OCI-LY1 (cell line): Measurements from ENCODE around the gene ATP13A5.

Experiments
- H2AFZ ChIP-seq: fragments of 200-600 bp; sonication (generic), shearing (Covaris generic); 2 replicates; pipeline ENCODE4 v1.6.0; 2014; ENCODE audit warnings: antibody characterized with exemption, mild to moderate bottlenecking, low read length
- H3F3A ChIP-seq: fragments of 200-600 bp; sonication (generic), shearing (Covaris generic); 2 replicates; pipeline ENCODE4 v1.6.0; 2014; ENCODE audit warnings: mild to moderate bottlenecking, antibody characterized with exemption, low read length, moderate library complexity; ENCODE audit not compliant: insufficient read depth
- H3K27ac ChIP-seq: fragments of 200-600 bp; sonication (generic); 2 replicates; pipeline ENCODE4 v1.5.1; 2014; ENCODE audit warnings: low read length, mixed run types, mild to moderate bottlenecking, low read depth; ENCODE audit not compliant: poor library complexity, severe bottlenecking
- H3K27me3 ChIP-seq: fragments of 200-600 bp; sonication (generic); 2 replicates; pipeline ENCODE4 v1.6.0; 2014; ENCODE audit warnings: antibody characterized with exemption, mild to moderate bottlenecking, low read length, moderate library complexity; ENCODE audit not compliant: insufficient read depth
- H3K36me3 ChIP-seq: fragments of 200-600 bp; sonication (generic); 2 replicates; pipeline ENCODE4 v1.6.1; 2014; ENCODE audit warnings: mild to moderate bottlenecking, antibody characterized with exemption, low read length, moderate library complexity, mixed read lengths; ENCODE audit not compliant: insufficient read depth
- H3K4me1 ChIP-seq: fragments of 200-600 bp; sonication (generic); 2 replicates; pipeline ENCODE4 v1.5.1; 2014; ENCODE audit warnings: mild to moderate bottlenecking, low read length, moderate library complexity; ENCODE audit not compliant: insufficient read depth, severe bottlenecking
- H3K4me2 ChIP-seq: fragments of 200-600 bp; sonication (generic), shearing (Covaris generic); 2 replicates; pipeline ENCODE4 v1.6.1; 2014; ENCODE audit warnings: low read length
- H3K4me3 ChIP-seq: fragments of 200-600 bp; sonication (generic); 2 replicates; pipeline ENCODE4 v1.5.1; 2014; ENCODE audit warnings: low read length, low read depth, mild to moderate bottlenecking, mixed read lengths; ENCODE audit not compliant: poor library complexity, severe bottlenecking
- H3K79me2 ChIP-seq: fragments of 200-600 bp; shearing (Covaris generic); 2 replicates; pipeline ENCODE4 v1.6.1; 2016; ENCODE audit warnings: mixed run types, low read length, mixed read lengths; ENCODE audit not compliant: insufficient read depth
- H3K9ac ChIP-seq: fragments of 200-600 bp; sonication (generic), shearing (Covaris generic); 2 replicates; pipeline ENCODE4 v1.6.1; 2014; ENCODE audit warnings: mild to moderate bottlenecking, low read length, mixed read lengths
- H3K9me2 ChIP-seq: fragments of 200-600 bp; sonication (generic), shearing (Covaris generic); 2 replicates; pipeline ENCODE4 v1.6.1; 2014; ENCODE audit warnings: low read depth, mild to moderate bottlenecking, low read length, mixed read lengths
- H3K9me3 ChIP-seq: fragments of 200-600 bp; shearing (Covaris generic); 2 replicates; pipeline ENCODE4 v1.6.1; 2014; ENCODE audit warnings: low read length, mixed read lengths
- H4K20me1 ChIP-seq: fragments of 200-600 bp; sonication (generic), shearing (Covaris generic); 2 replicates; pipeline ENCODE4 v1.6.0; 2016; ENCODE audit warnings: mild to moderate bottlenecking, low read length; ENCODE audit not compliant: insufficient read depth
- EZH2 ChIP-seq: fragments of 200-600 bp; sonication (generic), shearing (Covaris generic); IDR thresholded peaks from 2 replicates; pipeline ENCODE4 v1.8.0; 2017; ENCODE audit warnings: borderline replicate concordance, mixed run types, mild to moderate bottlenecking, antibody characterized with exemption, low read length, moderate library complexity, mixed read lengths
- TF ChIP-seq, protein P1 (sequence below): fragments of 200-600 bp; sonication (generic), shearing (Covaris generic); IDR thresholded peaks from 2 replicates; pipeline ENCODE4 v1.5.1; 2017; ENCODE audit warnings: mild to moderate bottlenecking, antibody characterized with exemption, low read length, moderate library complexity, mixed read lengths

ATP13A5 gene

DNA sequence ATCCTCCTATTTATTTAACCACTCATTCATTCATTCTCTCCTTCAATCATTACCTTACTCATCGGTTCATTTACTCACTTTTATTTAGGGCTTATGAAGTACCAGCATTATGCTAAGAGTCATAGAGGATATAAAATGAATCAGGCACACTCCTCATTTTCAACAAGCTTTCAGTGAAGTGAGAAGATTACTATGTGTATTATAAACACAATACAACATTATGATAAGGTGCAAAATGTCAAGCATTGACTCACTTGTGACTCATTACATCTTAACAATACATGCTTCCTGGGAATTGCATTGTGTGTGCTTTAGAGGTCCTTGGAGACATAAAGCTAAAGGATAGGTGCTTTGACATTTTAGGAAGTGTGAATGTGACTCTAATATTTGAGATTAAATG, 77.1 kb downstream of the ATP13A5 start:
- Histone ChIP-seq H3K4me3 (no peak overlapping the region), H3K79me2 (no peaks in the 10 kb centered on the region), H3K9ac (no peak overlapping the region), H3F3A (no peaks in the 10 kb centered on the region), H2AFZ (no peak overlapping the region), H3K9me2 (no peaks in the 10 kb centered on the region), H3K4me2 (no peak overlapping the region), H3K9me3 (no peaks in the 10 kb centered on the region), H4K20me1 (no peaks in the 10 kb centered on the region), H3K4me1 (no peaks in the 10 kb centered on the region), H3K27ac (no peak overlapping the region), H3K36me3 (no peaks in the 10 kb centered on the region), H3K27me3 (no peaks in the 10 kb centered on the region)
- TF ChIP-seq, protein P1, sequence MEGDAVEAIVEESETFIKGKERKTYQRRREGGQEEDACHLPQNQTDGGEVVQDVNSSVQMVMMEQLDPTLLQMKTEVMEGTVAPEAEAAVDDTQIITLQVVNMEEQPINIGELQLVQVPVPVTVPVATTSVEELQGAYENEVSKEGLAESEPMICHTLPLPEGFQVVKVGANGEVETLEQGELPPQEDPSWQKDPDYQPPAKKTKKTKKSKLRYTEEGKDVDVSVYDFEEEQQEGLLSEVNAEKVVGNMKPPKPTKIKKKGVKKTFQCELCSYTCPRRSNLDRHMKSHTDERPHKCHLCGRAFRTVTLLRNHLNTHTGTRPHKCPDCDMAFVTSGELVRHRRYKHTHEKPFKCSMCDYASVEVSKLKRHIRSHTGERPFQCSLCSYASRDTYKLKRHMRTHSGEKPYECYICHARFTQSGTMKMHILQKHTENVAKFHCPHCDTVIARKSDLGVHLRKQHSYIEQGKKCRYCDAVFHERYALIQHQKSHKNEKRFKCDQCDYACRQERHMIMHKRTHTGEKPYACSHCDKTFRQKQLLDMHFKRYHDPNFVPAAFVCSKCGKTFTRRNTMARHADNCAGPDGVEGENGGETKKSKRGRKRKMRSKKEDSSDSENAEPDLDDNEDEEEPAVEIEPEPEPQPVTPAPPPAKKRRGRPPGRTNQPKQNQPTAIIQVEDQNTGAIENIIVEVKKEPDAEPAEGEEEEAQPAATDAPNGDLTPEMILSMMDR = no peak
- TF ChIP-seq EZH2 = no peak

DNA sequence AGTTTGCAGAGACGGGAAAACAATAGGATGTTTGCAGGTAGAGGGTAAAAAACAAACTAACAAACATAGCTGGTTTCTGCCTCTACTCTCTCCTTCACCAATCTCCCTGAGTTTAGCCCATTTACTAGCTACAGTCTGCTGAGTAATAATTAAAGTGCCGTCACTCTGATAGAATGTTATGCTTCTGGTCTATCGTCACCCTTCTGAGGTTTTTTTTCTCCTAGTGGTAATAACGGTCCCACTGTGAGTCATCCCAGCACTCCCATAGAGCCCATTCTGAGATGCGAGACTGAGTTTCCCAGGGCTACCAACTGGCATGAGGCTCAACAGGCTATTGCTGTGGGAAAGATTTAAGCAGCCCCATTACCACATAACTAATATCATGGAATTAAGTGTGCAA, 81.1 kb downstream of the ATP13A5 start:
- Histone ChIP-seq H4K20me1 (no peaks in the 10 kb centered on the region), H3K4me3 (no peak overlapping the region), H3K36me3 (no peaks in the 10 kb centered on the region), H3K4me2 (no peak overlapping the region), H3F3A (no peaks in the 10 kb centered on the region), H3K4me1 (no peaks in the 10 kb centered on the region), H3K27me3 (no peaks in the 10 kb centered on the region), H3K9ac (no peak overlapping the region), H3K27ac (no peak overlapping the region), H3K9me2 (no peaks in the 10 kb centered on the region), H3K79me2 (no peaks in the 10 kb centered on the region), H3K9me3 (no peaks in the 10 kb centered on the region), H2AFZ (no peak overlapping the region)
- TF ChIP-seq EZH2 = no peak
- TF ChIP-seq, protein P1 = no peak

DNA sequence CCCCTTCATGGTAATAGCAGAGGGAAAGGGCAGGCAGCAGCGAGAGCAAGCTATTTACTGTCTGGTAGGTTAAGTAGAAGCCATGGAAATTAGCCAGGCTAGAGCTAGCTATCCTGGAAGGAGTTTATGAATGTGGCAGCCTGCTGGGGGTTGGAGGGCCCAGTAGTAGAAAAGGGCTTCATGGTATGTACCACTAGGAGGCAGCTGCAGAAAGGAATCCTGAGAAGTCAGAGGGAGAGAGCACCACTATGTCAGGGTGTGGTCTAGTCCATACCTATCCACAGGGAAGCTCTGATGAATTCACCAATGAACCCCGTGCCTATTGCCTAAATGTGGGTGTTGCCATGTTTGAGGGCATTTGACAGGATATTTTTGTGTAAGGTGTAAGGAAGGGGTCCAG, 82.6 kb downstream of the ATP13A5 start:
- Histone ChIP-seq H3K79me2 (no peaks in the 10 kb centered on the region), H4K20me1 (no peaks in the 10 kb centered on the region), H3K27me3 (no peaks in the 10 kb centered on the region), H3K4me1 (no peaks in the 10 kb centered on the region), H3K9me2 (no peaks in the 10 kb centered on the region), H3K9me3 (no peaks in the 10 kb centered on the region), H2AFZ (no peak overlapping the region), H3K27ac (no peak overlapping the region), H3K9ac (no peak overlapping the region), H3F3A (no peaks in the 10 kb centered on the region), H3K4me3 (no peak overlapping the region), H3K36me3 (no peaks in the 10 kb centered on the region), H3K4me2 (no peak overlapping the region)
- TF ChIP-seq, protein P1 = no peak
- TF ChIP-seq EZH2 = no peak
